Caco-2 (cell line): ENCODE data around the gene PKHD1. TPM values are rescaled to one million over a fixed set of nuclear protein-coding genes. Genes with fewer than 3 reads are reported as not detected.

Experiments
- BruUV-seq: library from RNA; stranded (reverse); fragments of 400-500 nt; replicated peaks from 2 replicates; lab custom pipeline; 2021; lab: Mats Ljungman, UMichigan
- CTCF ChIA-PET: fragments of 300-600 bp; sonication (Branson Sonifier 250); formaldehyde crosslinking; loops from one replicate; lab custom pipeline; 2022; ENCODE audit warnings: antibody characterized with exemption; lab: Charles Lee
- POLR2A ChIA-PET: fragments of 300-600 bp; sonication (Branson Sonifier 250); formaldehyde crosslinking; loops from one replicate; lab custom pipeline; 2022; ENCODE audit warnings: antibody characterized with exemption; lab: Charles Lee
- DNase-seq, 2 experiments: peaks; one replicate each; pipeline versions ENCODE4 v3.0.0 to v3.0.0-alpha.2; 2020 to 2022
- H3K27me3 ChIP-seq: replicated peaks from 2 replicates; pipeline ENCODE4 v1.6.0; 2011; ENCODE audit warnings: low read length; ENCODE audit not compliant: control insufficient read depth, insufficient read depth
- H3K36me3 ChIP-seq: 2 replicates; pipeline ENCODE4 v1.5.1; 2011; ENCODE audit warnings: low read length; ENCODE audit not compliant: control insufficient read depth, insufficient read depth
- H3K4me1 ChIP-seq: fragments of 250-450 bp; sonication (Bioruptor Pico); 2 replicates; pipeline ENCODE4 v1.5.1; 2020; ENCODE audit warnings: mild to moderate bottlenecking
- H3K4me3 ChIP-seq: 2 replicates; pipeline ENCODE4 v1.5.1; 2011; ENCODE audit warnings: low read depth, mild to moderate bottlenecking, control low read depth, low read length
- H3K9me3 ChIP-seq: fragments of 250-450 bp; sonication (Bioruptor Pico); 2 replicates; pipeline ENCODE4 v1.5.1; 2020; ENCODE audit warnings: mild to moderate bottlenecking, moderate library complexity
- H3K27ac Mint-ChIP-seq: one replicate; pipeline ENCODE4 v1.8.0; 2022; ENCODE audit warnings: mixed read lengths; ENCODE audit not compliant: unreplicated experiment
- H3K27me3 Mint-ChIP-seq: one replicate; pipeline ENCODE4 v1.8.0; 2022; ENCODE audit warnings: mixed read lengths; ENCODE audit not compliant: insufficient read depth, unreplicated experiment
- H3K36me3 Mint-ChIP-seq: one replicate; pipeline ENCODE4 v1.8.0; 2022; ENCODE audit warnings: mild to moderate bottlenecking, mixed read lengths; ENCODE audit not compliant: insufficient read depth, unreplicated experiment
- H3K4me1 Mint-ChIP-seq: one replicate; pipeline ENCODE4 v1.8.0; 2022; ENCODE audit warnings: low read depth, mixed read lengths; ENCODE audit not compliant: unreplicated experiment
- H3K4me3 Mint-ChIP-seq: one replicate; pipeline ENCODE4 v1.8.0; 2022; ENCODE audit warnings: mild to moderate bottlenecking, moderate library complexity, mixed read lengths; ENCODE audit not compliant: unreplicated experiment
- H3K9me3 Mint-ChIP-seq: one replicate; pipeline ENCODE4 v1.8.0; 2022; ENCODE audit warnings: mixed read lengths; ENCODE audit not compliant: unreplicated experiment
- intact Hi-C: fragments of 100-400 bp; cut with micrococcal nuclease; formaldehyde crosslinking; loops from one replicate; pipeline ENCODE4 v1.10.0; 2022; ENCODE audit not compliant: unreplicated experiment
- total RNA-seq: library from RNA; stranded (reverse); gene quantifications from 2 replicates; pipeline ENCODE4 v1.2.3, GENCODE V29; 2022
- TF ChIP-seq, protein P1 (sequence below), 2 experiments: fragments of 200-600 bp in 1 of 2; IDR thresholded peaks; 1 replicate in 1 of 2; 2 replicates in 1 of 2; pipeline versions ENCODE4 v1.5.1 to v1.8.0; 2011 to 2022; ENCODE audit warnings: antibody characterized with exemption in 1 of 2, control low read depth in 1 of 2, inconsistent platforms in 1 of 2, low read depth in 1 of 2, low read length in 1 of 2, mild to moderate bottlenecking in 1 of 2, moderate library complexity in 1 of 2; ENCODE audit not compliant: insufficient read depth in 1 of 2, severe bottlenecking in 1 of 2, unreplicated experiment in 1 of 2

Gene PKHD1
- total RNA-seq, 1 experiment from 2014 or later = 3.3 TPM

DNA sequence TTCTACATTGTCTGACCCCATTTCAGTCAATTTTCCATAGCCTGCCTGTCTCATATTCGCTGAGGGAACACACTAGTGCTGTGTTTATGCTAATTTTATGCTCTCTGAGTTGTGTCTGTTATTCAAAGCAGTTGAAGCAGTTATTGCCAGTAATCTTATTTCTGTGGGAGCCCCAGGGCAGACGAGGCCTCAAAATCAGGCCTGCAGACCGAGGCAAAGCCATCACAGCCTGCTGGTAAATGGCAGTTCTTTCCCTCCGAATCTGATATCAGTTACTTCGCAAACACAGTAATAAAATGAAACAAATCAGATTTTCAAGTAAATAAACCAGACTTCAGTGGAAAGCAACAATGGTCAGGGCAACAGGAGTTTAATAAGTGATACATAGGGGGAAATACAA, 508.4 kb downstream of the PKHD1 start:
- CTCF ChIA-PET = no interaction called here
- no TSS peak for BruUV-seq
- Mint-ChIP-seq H3K4me1 (no peaks in the 10 kb centered on the region), H3K36me3 (no peaks in the 10 kb centered on the region), H3K4me3 (no peak overlapping the region), H3K27ac (no peak overlapping the region), H3K9me3 (no peaks in the 10 kb centered on the region), H3K27me3 (peaks cover 10% of the 10 kb centered on the region)
- POLR2A ChIA-PET = no interaction called here
- Histone ChIP-seq H3K27me3 (no peaks in the 10 kb centered on the region), H3K4me3 (no peak overlapping the region), H3K9me3 (no peaks in the 10 kb centered on the region), H3K36me3 (no peaks in the 10 kb centered on the region), H3K4me1 (no peaks in the 10 kb centered on the region)
- DNase-seq = no peak
- TF ChIP-seq, protein P1, sequence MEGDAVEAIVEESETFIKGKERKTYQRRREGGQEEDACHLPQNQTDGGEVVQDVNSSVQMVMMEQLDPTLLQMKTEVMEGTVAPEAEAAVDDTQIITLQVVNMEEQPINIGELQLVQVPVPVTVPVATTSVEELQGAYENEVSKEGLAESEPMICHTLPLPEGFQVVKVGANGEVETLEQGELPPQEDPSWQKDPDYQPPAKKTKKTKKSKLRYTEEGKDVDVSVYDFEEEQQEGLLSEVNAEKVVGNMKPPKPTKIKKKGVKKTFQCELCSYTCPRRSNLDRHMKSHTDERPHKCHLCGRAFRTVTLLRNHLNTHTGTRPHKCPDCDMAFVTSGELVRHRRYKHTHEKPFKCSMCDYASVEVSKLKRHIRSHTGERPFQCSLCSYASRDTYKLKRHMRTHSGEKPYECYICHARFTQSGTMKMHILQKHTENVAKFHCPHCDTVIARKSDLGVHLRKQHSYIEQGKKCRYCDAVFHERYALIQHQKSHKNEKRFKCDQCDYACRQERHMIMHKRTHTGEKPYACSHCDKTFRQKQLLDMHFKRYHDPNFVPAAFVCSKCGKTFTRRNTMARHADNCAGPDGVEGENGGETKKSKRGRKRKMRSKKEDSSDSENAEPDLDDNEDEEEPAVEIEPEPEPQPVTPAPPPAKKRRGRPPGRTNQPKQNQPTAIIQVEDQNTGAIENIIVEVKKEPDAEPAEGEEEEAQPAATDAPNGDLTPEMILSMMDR (IDR thresholded peaks at IDR 0.05; ENCODE audit: insufficient read depth in 1 of 2, low read depth in 1 of 2, low read length in 1 of 2, severe bottlenecking in 1 of 2, unreplicated experiment in 1 of 2) = no peak
- intact Hi-C loops = loop anchor here (10.0 kb wide), 1 partner anchor 176 kb away; no protein-coding TSS in a partner anchor

DNA sequence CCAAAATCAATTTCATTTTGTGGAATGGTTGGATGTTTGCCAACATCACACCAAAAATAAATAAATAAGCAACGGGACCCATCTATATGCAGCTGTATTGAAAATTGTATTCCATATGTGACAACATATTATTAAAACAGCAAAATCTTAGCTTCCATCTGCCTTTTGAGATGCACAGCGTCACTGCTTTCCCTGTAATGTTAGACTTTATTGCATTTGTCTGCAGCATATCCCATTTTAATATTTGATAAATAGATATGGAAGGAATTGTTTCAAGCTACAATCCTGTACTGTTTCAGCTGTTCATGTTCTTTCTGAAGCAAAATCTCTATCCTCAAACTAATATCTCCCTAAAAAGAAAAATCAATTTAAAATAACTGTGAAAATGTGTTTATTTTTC, 509.1 kb downstream of the PKHD1 start:
- H3K4me1 Mint-ChIP-seq = no peaks in the 10 kb centered on the region
- peaks cover 7% of the 10 kb centered on the region for H3K27me3 Mint-ChIP-seq
- ChIA-PET CTCF (no interaction called here), POLR2A (no interaction called here)
- no peaks in the 10 kb centered on the region for H3K36me3 Mint-ChIP-seq
- H3K4me3 Mint-ChIP-seq = no peak overlapping the region
- BruUV-seq = no TSS peak
- H3K27ac Mint-ChIP-seq = no peak overlapping the region
- no peaks in the 10 kb centered on the region for H3K9me3 Mint-ChIP-seq
- H3K9me3 ChIP-seq = no peaks in the 10 kb centered on the region
- no peaks in the 10 kb centered on the region for H3K4me1 ChIP-seq
- no peak for DNase-seq
- no peaks in the 10 kb centered on the region for H3K27me3 ChIP-seq
- H3K36me3 ChIP-seq = no peaks in the 10 kb centered on the region
- no peak overlapping the region for H3K4me3 ChIP-seq
- TF ChIP-seq, protein P1 (IDR thresholded peaks at IDR 0.05; ENCODE audit: insufficient read depth in 1 of 2, low read depth in 1 of 2, low read length in 1 of 2, severe bottlenecking in 1 of 2, unreplicated experiment in 1 of 2) = no peak
- intact Hi-C loops = loop anchor here (10.0 kb wide), 1 partner anchor 176 kb away; no protein-coding TSS in a partner anchor

DNA sequence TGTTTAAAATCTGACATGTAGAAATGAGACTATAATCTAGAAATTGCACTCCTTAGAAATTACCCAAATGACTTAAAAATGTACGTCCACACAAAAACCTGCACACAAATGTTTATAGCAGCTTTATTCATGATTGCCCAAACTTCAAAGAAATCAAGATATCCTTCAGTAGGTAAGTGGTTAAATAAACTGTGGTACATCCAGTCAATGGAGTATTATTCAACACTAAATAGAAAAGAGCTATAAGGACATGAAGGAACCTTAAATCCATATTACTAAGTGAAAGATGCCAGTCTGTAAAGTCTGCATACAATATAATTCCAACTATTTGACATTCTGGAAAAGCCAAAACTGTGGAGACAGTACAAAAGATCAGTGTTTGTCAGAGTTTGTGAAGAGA, 513.4 kb downstream of the PKHD1 start:
- no peaks in the 10 kb centered on the region for H3K27me3 Mint-ChIP-seq
- BruUV-seq = no TSS peak

More for the DNA sequence above, 513.4 kb downstream of the PKHD1 start:
- no peak for DNase-seq
- intact Hi-C loops = loop anchor here (10.0 kb wide), 1 partner anchor 181 kb away; no protein-coding TSS in a partner anchor
- TF ChIP-seq, protein P1 (IDR thresholded peaks at IDR 0.05; ENCODE audit: insufficient read depth in 1 of 2, low read depth in 1 of 2, low read length in 1 of 2, severe bottlenecking in 1 of 2, unreplicated experiment in 1 of 2) = no peak
- no peaks in the 10 kb centered on the region; the same call in 1 of the 2 replicates for H3K27me3 ChIP-seq
- H3K36me3 Mint-ChIP-seq = no peaks in the 10 kb centered on the region
- no peaks in the 10 kb centered on the region for H3K36me3 ChIP-seq
- no peaks in the 10 kb centered on the region for H3K4me1 ChIP-seq
- H3K4me1 Mint-ChIP-seq = no peaks in the 10 kb centered on the region
- H3K9me3 ChIP-seq = no peaks in the 10 kb centered on the region
- no peak overlapping the region for H3K4me3 ChIP-seq
- H3K9me3 Mint-ChIP-seq = no peaks in the 10 kb centered on the region
- H3K4me3 Mint-ChIP-seq = no peak overlapping the region
- CTCF ChIA-PET = no interaction called here
- POLR2A ChIA-PET = no interaction called here
- no peak overlapping the region for H3K27ac Mint-ChIP-seq
